ENCODE results near the gene MBLAC2.

Gene MBLAC2

DNA sequence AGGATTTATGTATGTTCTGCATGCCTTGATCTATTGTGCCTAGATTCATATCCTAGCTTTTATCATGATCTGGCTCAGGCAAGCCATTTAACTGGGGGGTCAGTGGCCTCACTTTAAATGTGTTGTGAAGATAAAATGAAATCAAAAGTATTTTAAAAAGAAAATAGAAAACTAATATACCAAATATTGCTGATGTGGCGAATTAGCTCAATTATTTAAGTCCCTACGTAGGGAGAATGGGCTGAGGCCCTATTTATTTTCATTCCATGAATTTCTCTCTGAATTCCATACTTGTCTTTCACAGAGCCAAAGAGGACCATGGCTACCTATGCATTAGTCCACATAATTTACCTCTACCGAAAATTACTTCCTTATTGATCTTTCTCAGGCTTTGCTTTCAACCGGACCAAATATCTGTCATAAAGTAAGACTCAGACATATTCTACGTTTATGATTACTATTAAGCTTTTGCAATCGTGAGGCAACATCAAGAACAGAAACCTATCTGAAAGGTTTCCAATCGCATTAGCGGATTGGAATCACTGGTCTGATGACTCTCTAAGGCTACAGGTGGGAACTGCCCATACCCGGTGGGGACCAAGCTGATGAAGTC is 1.7 kb downstream of the MBLAC2 start:
- no peaks in the 10 kb centered on the region for H3K27me3 ChIP-seq (replicated peaks in 2 of 5; ENCODE audit: control insufficient read depth in 4 of 5, insufficient read depth in 5 of 5, low read length in 4 of 5)
- H3K4me1 ChIP-seq (ENCODE audit: control extremely low read depth in 1 of 4, control insufficient read depth in 4 of 4, insufficient read depth in 4 of 4, low read length in 3 of 4): peaks cover 3 to 26% (median 15%) of the 10 kb centered on the region in 4 experiments
- peak in 2 of 3 donors; percentile 24 to 40 for DNase-seq
- ChIA-PET CTCF (interaction anchor here (2.5 kb wide), 1 partner anchor 33 kb away, joined by 13 read pairs; no protein-coding TSS in a partner anchor), POLR2A (no interaction called here)
- peak overlapping the region in 6 of 7 experiments; percentile 77 to 94 (median 87) for H3K4me3 ChIP-seq (ENCODE audit: control insufficient read depth in 1 of 7, extremely low read depth in 1 of 7, insufficient read depth in 4 of 7, low read depth in 2 of 7, low read length in 6 of 7)
- peak overlapping the region in 1 of 2 experiments; percentile 23 for H3K27ac ChIP-seq (ENCODE audit: insufficient read depth in 1 of 2, low read depth in 1 of 2, low read length in 2 of 2, poor library complexity in 1 of 2, severe bottlenecking in 2 of 2)
- 39% methylated on average over 9 of the region's 9 CpGs for WGBS (ENCODE audit: insufficient coverage)
- H3K9me3 ChIP-seq (ENCODE audit: control extremely low read depth in 1 of 5, control insufficient read depth in 4 of 5, insufficient read depth in 2 of 5, low read depth in 1 of 5, low read length in 4 of 5): peaks cover 0 to 8% (median 1%) of the 10 kb centered on the region in 5 experiments
- peaks cover 1 to 10% (median 6%) of the 10 kb centered on the region in 4 experiments for H3K36me3 ChIP-seq (ENCODE audit: control insufficient read depth in 4 of 4, insufficient read depth in 4 of 4, low read length in 3 of 4)

DNA sequence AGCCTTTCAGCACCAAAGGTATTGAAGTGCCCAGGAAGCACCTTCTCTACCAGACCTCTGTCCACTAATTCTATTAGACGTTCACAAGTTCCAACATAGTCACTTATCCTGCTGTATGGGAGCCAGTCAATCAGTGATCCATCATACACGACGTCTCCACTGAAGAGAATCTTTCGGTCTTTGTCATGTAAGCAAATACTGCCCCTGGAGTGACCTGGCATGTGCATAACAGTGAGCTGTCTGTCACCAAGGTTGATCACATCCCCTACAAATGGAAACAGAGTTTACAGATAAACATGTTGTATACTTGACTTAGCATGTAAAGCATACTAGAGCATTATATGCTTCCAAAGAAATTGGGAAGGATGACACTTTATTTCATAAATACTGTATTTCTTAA is 13.3 kb downstream of the MBLAC2 start:
- H3K4me3 ChIP-seq (ENCODE audit: control insufficient read depth in 1 of 7, extremely low read depth in 1 of 7, insufficient read depth in 4 of 7, low read depth in 2 of 7, low read length in 6 of 7): no peak overlapping the region
- CTCF ChIA-PET: interaction anchor here (1.0 to 1.3 kb wide), 4 partner anchors 13 to 26 kb away, joined by 3 to 5 read pairs (median 4); partner anchors contain the start of genes MBLAC2 and POLR3G
- H3K27me3 ChIP-seq (replicated peaks in 2 of 5; ENCODE audit: control insufficient read depth in 4 of 5, insufficient read depth in 5 of 5, low read length in 4 of 5): no peaks in the 10 kb centered on the region
- peaks cover 0 to 3% (median 1%) of the 10 kb centered on the region in 4 experiments for H3K4me1 ChIP-seq (ENCODE audit: control extremely low read depth in 1 of 4, control insufficient read depth in 4 of 4, insufficient read depth in 4 of 4, low read length in 3 of 4)
- POLR2A ChIA-PET: no interaction called here
- DNase-seq: no peak
- 100% methylated on average over 4 of the region's 4 CpGs for WGBS (ENCODE audit: insufficient coverage)
- peaks cover 0 to 5% (median 0%) of the 10 kb centered on the region in 5 experiments for H3K9me3 ChIP-seq (ENCODE audit: control extremely low read depth in 1 of 5, control insufficient read depth in 4 of 5, insufficient read depth in 2 of 5, low read depth in 1 of 5, low read length in 4 of 5)
- no peak overlapping the region for H3K27ac ChIP-seq (ENCODE audit: insufficient read depth in 1 of 2, low read depth in 1 of 2, low read length in 2 of 2, poor library complexity in 1 of 2, severe bottlenecking in 2 of 2)
- peaks cover 0 to 9% (median 4%) of the 10 kb centered on the region in 4 experiments for H3K36me3 ChIP-seq (ENCODE audit: control insufficient read depth in 4 of 4, insufficient read depth in 4 of 4, low read length in 3 of 4)

DNA sequence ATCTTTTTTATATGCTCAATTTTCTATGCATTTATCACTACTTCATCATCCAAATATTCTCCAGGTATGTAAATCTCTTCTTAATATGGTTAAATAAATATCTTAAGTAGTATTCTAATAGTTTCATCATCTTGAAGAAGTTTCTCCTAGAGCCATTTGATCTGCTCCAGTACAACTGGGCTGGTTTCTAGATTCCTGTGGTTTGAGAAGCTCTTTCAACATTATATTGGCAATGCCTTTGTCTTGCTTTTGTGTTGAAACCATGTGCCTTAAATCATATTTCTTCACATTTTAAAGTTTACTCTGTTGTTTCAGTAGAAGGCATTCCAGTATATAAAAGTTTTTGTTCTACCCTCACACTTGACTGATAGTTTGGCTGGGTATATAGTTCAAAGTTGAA is 27.6 kb downstream of the MBLAC2 start:
- Histone ChIP-seq H3K36me3 (ENCODE audit: control insufficient read depth in 4 of 4, insufficient read depth in 4 of 4, low read length in 3 of 4) (no peaks in the 10 kb centered on the region), H3K27me3 (replicated peaks in 2 of 5; ENCODE audit: control insufficient read depth in 4 of 5, insufficient read depth in 5 of 5, low read length in 4 of 5) (no peaks in the 10 kb centered on the region), H3K4me3 (ENCODE audit: control insufficient read depth in 1 of 7, extremely low read depth in 1 of 7, insufficient read depth in 4 of 7, low read depth in 2 of 7, low read length in 6 of 7) (no peak overlapping the region), H3K27ac (ENCODE audit: insufficient read depth in 1 of 2, low read depth in 1 of 2, low read length in 2 of 2, poor library complexity in 1 of 2, severe bottlenecking in 2 of 2) (no peak overlapping the region), H3K9me3 (ENCODE audit: control extremely low read depth in 1 of 5, control insufficient read depth in 4 of 5, insufficient read depth in 2 of 5, low read depth in 1 of 5, low read length in 4 of 5) (peaks cover 0 to 7% (median 2%) of the 10 kb centered on the region in 5 experiments), H3K4me1 (ENCODE audit: control extremely low read depth in 1 of 4, control insufficient read depth in 4 of 4, insufficient read depth in 4 of 4, low read length in 3 of 4) (no peaks in the 10 kb centered on the region)
- CTCF ChIA-PET: interaction anchor here (0.6 kb wide), 1 partner anchor 341 kb away, joined by 3 read pairs; no protein-coding TSS in a partner anchor
- POLR2A ChIA-PET: no interaction called here
- no peak for DNase-seq

DNA sequence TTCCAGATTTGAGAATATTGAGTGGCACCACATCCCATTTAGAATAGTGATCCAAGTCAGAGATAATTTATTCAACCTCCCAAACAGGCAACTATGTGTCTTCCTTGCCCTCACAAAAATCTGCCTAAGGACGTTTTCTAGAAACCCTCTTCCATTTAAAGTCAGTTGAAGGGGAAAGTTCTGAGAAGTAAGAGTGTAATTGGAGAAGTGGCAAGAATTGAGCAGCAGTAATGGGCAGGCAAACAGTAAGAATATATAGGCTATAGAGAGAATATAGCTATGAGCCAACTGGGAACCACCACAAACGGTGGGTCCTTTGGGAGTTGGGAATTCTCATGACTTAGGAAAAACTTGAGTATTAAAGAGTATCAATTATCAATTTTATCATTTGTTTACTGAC is 33.9 kb downstream of the MBLAC2 start:
- H3K36me3 ChIP-seq (ENCODE audit: control insufficient read depth in 4 of 4, insufficient read depth in 4 of 4, low read length in 3 of 4): no peaks in the 10 kb centered on the region
- H3K4me1 ChIP-seq (ENCODE audit: control extremely low read depth in 1 of 4, control insufficient read depth in 4 of 4, insufficient read depth in 4 of 4, low read length in 3 of 4): peaks cover 2 to 7% (median 5%) of the 10 kb centered on the region in 4 experiments
- DNase-seq: peak in 2 of 3 donors; percentile 11 to 27
- H3K27ac ChIP-seq (ENCODE audit: insufficient read depth in 1 of 2, low read depth in 1 of 2, low read length in 2 of 2, poor library complexity in 1 of 2, severe bottlenecking in 2 of 2): no peak overlapping the region
- no peaks in the 10 kb centered on the region for H3K9me3 ChIP-seq (ENCODE audit: control extremely low read depth in 1 of 5, control insufficient read depth in 4 of 5, insufficient read depth in 2 of 5, low read depth in 1 of 5, low read length in 4 of 5)
- H3K4me3 ChIP-seq (ENCODE audit: control insufficient read depth in 1 of 7, extremely low read depth in 1 of 7, insufficient read depth in 4 of 7, low read depth in 2 of 7, low read length in 6 of 7): no peak overlapping the region
- peaks cover 0 to 2% (median 0%) of the 10 kb centered on the region in 5 experiments for H3K27me3 ChIP-seq (replicated peaks in 2 of 5; ENCODE audit: control insufficient read depth in 4 of 5, insufficient read depth in 5 of 5, low read length in 4 of 5)
- ChIA-PET POLR2A (no interaction called here), CTCF (interaction anchor here (0.8 to 4.7 kb wide), 11 partner anchors 11 to 979 kb away, joined by 3 to 30 read pairs (median 4); partner anchors contain the start of genes MBLAC2 and POLR3G)
- WGBS (ENCODE audit: insufficient coverage): no CpG with 5 or more reads among the region's 2 CpGs

DNA sequence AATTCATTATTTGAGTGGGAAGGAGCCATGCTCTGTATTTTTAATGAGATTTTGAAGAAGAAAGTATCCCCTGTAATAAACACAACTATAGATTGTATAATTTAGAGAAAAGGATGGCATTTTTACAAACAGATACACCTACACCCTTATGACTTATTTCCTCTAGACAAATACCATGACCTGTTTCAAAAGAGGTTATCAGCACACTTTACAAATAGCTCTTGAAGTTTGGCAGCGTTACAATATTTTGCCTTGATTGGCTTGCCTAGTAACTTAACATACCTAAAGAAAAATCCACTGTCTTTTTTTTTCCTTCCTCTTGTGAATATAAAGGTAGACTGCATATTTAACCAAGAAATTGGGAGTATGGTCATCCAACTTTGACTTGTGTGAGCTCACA is 36.5 kb downstream of the MBLAC2 start:
- CTCF ChIA-PET: interaction anchor here (0.6 to 4.7 kb wide), 8 partner anchors 11 to 351 kb away, joined by 3 to 30 read pairs (median 6); no protein-coding TSS in a partner anchor

DNA sequence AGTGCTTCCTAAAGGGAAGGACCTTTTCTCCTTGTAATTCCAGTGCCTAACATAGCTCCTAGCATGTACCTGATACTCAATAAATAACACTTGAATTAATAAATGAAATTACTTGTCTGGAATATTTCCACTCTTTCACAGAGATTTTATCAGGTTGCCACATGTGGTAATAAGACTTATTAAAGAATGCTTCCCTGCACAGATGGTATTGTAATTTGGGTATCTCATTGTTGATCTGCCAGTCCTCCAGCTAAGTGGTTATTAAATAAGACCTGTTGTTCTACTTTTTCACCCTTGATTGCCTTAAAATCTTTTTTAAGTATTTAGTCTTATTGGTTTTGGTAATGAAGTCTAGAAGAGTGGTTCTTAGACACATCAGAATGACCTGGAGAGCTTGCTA is 36.9 kb downstream of the MBLAC2 start:
- CTCF ChIA-PET: interaction anchor here (0.6 to 4.7 kb wide), 8 partner anchors 11 to 351 kb away, joined by 3 to 30 read pairs (median 6); no protein-coding TSS in a partner anchor
- Histone ChIP-seq H3K4me1 (ENCODE audit: control extremely low read depth in 1 of 4, control insufficient read depth in 4 of 4, insufficient read depth in 4 of 4, low read length in 3 of 4) (peaks cover 2 to 7% (median 5%) of the 10 kb centered on the region in 4 experiments), H3K9me3 (ENCODE audit: control extremely low read depth in 1 of 5, control insufficient read depth in 4 of 5, insufficient read depth in 2 of 5, low read depth in 1 of 5, low read length in 4 of 5) (no peaks in the 10 kb centered on the region), H3K4me3 (ENCODE audit: control insufficient read depth in 1 of 7, extremely low read depth in 1 of 7, insufficient read depth in 4 of 7, low read depth in 2 of 7, low read length in 6 of 7) (no peak overlapping the region), H3K27me3 (replicated peaks in 2 of 5; ENCODE audit: control insufficient read depth in 4 of 5, insufficient read depth in 5 of 5, low read length in 4 of 5) (peaks cover 0 to 2% (median 0%) of the 10 kb centered on the region in 5 experiments), H3K27ac (ENCODE audit: insufficient read depth in 1 of 2, low read depth in 1 of 2, low read length in 2 of 2, poor library complexity in 1 of 2, severe bottlenecking in 2 of 2) (no peak overlapping the region), H3K36me3 (ENCODE audit: control insufficient read depth in 4 of 4, insufficient read depth in 4 of 4, low read length in 3 of 4) (no peaks in the 10 kb centered on the region)
- POLR2A ChIA-PET: no interaction called here
- no peak for DNase-seq

More for the DNA sequence above, 36.5 kb downstream of the MBLAC2 start:
- no peaks in the 10 kb centered on the region for H3K36me3 ChIP-seq (ENCODE audit: control insufficient read depth in 4 of 4, insufficient read depth in 4 of 4, low read length in 3 of 4)
- no peaks in the 10 kb centered on the region for H3K9me3 ChIP-seq (ENCODE audit: control extremely low read depth in 1 of 5, control insufficient read depth in 4 of 5, insufficient read depth in 2 of 5, low read depth in 1 of 5, low read length in 4 of 5)
- DNase-seq: no peak
- POLR2A ChIA-PET: no interaction called here
- H3K4me1 ChIP-seq (ENCODE audit: control extremely low read depth in 1 of 4, control insufficient read depth in 4 of 4, insufficient read depth in 4 of 4, low read length in 3 of 4): peaks cover 2 to 7% (median 5%) of the 10 kb centered on the region in 4 experiments
- peaks cover 0 to 2% (median 0%) of the 10 kb centered on the region in 5 experiments for H3K27me3 ChIP-seq (replicated peaks in 2 of 5; ENCODE audit: control insufficient read depth in 4 of 5, insufficient read depth in 5 of 5, low read length in 4 of 5)
- no peak overlapping the region for H3K4me3 ChIP-seq (ENCODE audit: control insufficient read depth in 1 of 7, extremely low read depth in 1 of 7, insufficient read depth in 4 of 7, low read depth in 2 of 7, low read length in 6 of 7)
- no CpG with 5 or more reads among the region's 1 CpG for WGBS (ENCODE audit: insufficient coverage)
- no peak overlapping the region for H3K27ac ChIP-seq (ENCODE audit: insufficient read depth in 1 of 2, low read depth in 1 of 2, low read length in 2 of 2, poor library complexity in 1 of 2, severe bottlenecking in 2 of 2)

DNA sequence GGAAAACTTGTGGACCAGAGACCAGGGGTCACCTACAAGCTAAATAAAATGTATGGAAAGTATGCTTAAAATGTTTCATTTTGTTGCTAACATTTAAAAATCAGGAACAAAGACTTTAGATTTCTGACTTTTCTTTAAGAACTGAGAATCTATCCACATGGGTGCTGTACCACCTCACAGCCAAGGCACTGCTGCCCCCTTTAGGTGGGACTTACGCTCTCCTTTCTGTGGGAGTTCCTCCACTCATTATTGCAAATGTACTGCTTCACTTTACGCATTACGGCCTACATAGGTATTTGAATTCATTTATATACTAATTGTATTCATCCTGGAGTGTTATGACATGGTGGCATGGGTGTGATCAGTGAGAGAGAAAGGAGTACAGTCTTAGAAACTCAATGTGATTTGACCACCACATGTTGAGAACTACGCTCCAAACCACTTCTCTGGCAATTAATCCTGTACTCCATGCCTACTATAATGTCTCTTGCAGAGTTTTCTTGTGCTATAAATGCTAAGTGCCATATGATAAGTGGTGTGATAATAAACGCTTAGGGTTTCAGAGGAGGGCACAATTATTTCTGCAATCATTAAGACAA is 40.4 kb downstream of the MBLAC2 start:
- ChIA-PET POLR2A (no interaction called here), CTCF (interaction anchor here (0.7 to 1.1 kb wide), 4 partner anchors 23 to 350 kb away, joined by 3 read pairs; no protein-coding TSS in a partner anchor)
- peak; percentile 65 to 80 (median 76) for DNase-seq
- Histone ChIP-seq H3K27ac (ENCODE audit: insufficient read depth in 1 of 2, low read depth in 1 of 2, low read length in 2 of 2, poor library complexity in 1 of 2, severe bottlenecking in 2 of 2) (no peak overlapping the region), H3K4me1 (ENCODE audit: control extremely low read depth in 1 of 4, control insufficient read depth in 4 of 4, insufficient read depth in 4 of 4, low read length in 3 of 4) (no peaks in the 10 kb centered on the region), H3K9me3 (ENCODE audit: control extremely low read depth in 1 of 5, control insufficient read depth in 4 of 5, insufficient read depth in 2 of 5, low read depth in 1 of 5, low read length in 4 of 5) (no peaks in the 10 kb centered on the region), H3K4me3 (ENCODE audit: control insufficient read depth in 1 of 7, extremely low read depth in 1 of 7, insufficient read depth in 4 of 7, low read depth in 2 of 7, low read length in 6 of 7) (no peak overlapping the region), H3K27me3 (replicated peaks in 2 of 5; ENCODE audit: control insufficient read depth in 4 of 5, insufficient read depth in 5 of 5, low read length in 4 of 5) (peaks cover 0 to 2% (median 0%) of the 10 kb centered on the region in 5 experiments), H3K36me3 (ENCODE audit: control insufficient read depth in 4 of 4, insufficient read depth in 4 of 4, low read length in 3 of 4) (no peaks in the 10 kb centered on the region)
- no CpG with 5 or more reads among the region's 5 CpGs for WGBS (ENCODE audit: insufficient coverage)

Measured in common myeloid progenitor, CD34-positive (primary cell).